ENCODE results near the gene ITGA11.

The ITGA11 gene

GRCh38 chr15:68271854-68272471, 160.0 kb downstream of the ITGA11 start:
- DNase-seq (ENCODE audit: low read depth in 2 of 2), result no peak

DNA sequence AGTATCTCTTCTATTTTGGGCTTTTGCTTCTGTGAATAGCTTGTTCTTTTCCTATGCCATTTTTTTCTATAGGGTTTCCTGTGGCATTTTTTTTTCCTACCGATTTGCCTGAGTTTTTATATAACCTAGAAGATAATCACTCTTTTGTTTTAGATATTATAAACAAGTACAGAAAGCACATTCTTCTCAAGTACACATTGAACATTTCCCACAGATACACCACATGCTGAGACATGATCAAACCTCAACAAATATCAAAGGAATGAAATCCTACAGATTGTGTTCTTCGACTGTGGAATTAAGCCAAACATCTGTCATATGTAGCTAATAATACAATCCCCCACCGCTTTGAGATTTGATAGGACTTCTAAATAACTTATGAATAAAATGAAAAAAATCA, 163.6 kb downstream of the ITGA11 start:
- no peak for DNase-seq (ENCODE audit: low read depth in 2 of 2)

DNA sequence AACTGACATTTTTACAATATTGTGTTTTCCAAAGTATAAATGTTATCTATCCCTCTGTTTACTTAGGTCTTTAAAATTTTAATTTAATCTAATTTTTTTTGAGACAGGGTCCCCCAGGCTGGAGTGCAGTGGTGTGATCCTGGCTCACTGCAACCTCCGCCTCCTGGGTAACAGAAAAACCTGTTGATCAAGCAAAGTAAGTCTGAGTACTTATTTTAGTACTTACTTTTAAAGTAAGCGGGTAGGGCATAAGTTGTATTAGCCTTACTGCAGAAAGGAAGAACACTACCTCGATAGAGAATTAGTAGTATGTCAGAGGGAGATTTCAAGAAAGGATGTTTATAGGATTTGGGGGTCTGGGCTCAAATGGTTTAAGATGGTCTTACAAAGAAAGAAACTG, 166.3 kb downstream of the ITGA11 start:
- no peak for DNase-seq (ENCODE audit: low read depth in 2 of 2)

DNA sequence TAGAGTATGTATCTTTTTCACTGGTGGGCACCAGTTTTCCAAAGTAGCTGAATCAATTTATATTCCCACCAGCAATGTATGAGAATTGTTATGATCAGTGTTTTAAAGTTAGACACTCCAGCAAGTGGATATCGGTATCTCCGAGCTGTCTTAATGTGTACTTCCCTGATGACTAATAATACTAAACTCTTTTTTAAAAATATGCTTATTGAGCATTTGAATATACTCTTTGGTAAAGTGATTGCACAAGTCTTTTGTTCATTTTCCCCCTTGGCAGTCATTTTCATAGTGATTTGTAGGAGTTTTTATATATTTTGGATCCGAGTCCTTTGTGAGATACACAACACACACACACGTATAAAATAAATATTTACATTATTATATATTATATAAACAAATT, 166.9 kb downstream of the ITGA11 start:
- DNase-seq (ENCODE audit: low read depth in 2 of 2), result no peak

GRCh38 chr15:68264282-68264681, 167.7 kb downstream of the ITGA11 start:
- DNase-seq (ENCODE audit: low read depth in 2 of 2), result no peak

DNA sequence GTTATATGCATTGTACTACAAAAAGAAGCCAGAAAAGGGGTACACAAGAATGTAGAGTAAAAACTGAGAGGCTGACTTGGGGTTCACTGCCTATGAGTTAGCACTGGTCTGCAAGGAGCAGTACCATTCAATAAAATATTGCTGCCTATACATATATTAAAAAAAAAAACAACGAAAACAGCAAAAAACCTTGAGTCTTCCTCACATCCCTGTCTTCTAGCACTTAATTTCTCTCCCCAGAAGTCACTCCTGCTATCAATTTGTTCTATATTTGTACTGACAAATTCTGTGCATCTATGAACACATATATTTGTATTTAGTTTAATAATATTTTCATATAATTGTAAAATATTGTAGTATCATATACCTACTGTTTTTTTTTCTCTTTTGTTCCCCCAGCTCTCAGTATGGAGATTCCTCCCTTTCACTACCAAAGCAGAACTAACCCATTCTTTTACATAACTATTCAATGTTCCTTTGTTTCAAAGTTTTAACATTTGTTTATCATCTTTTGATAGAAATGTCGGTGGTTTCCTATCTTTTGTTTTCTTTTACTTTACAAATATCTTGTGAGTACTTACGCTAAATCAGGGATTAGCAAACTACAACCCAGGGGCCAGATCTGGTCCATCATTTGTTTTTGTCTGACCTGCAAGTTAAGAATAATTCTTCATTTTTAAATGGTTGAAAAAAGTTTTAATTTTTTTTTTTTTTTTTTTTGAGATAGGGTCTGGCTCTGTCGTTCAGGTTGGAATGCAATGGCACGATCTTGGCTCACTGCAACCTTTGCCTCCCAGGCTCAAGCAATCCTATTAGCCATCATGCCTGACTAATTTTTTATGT, 169.2 kb downstream of the ITGA11 start:
- DNase-seq (ENCODE audit: low read depth in 2 of 2), result no peak

- no peak for DNase-seq (ENCODE audit: low read depth in 2 of 2)
Measured at GRCh38 chr15:68261980-68262379, 170.0 kb downstream of the ITGA11 start.

DNA sequence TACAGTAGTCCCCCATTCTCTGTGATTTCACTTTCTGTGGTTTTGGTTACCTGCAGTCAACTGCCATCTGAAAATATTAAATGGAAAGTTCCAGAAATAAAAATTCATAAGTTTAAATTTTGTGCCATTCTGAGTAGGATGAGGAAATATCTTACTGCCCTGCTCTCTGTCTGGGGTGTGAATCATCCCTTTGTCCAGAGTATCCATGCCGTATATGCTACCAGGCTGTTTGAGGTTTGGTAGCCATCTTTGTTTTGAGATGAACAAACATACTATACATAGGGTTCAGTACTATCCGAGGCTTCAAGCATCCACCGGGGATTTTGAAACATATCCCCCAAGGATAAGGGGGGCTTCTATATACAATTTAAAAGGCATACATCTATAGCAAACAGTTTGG, 170.7 kb downstream of the ITGA11 start:
- DNase-seq (ENCODE audit: low read depth in 2 of 2), result no peak

- DNase-seq (ENCODE audit: low read depth in 2 of 2), result no peak
Measured at GRCh38 chr15:68259883-68260282, 172.1 kb downstream of the ITGA11 start.

DNA sequence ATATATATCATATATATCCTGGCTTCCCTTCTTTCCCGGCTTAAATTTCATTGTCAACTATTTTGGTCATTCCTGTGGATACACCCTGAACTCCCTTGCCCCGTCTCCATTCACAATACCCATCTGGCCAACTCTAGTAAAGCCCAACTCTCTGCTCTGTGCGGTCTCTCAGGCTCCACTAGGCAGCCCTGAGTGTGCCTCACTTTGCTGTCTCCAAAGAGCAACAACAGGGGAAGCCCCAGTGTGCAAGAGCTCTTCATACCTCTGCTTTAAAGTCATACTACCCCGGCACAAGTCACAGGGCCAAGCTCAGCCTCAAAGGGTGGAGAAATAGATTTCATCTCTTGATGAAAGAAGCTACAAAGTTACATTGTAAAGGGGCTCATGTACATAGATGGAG, 173.3 kb downstream of the ITGA11 start:
- no peak for DNase-seq (ENCODE audit: low read depth in 2 of 2)

DNA sequence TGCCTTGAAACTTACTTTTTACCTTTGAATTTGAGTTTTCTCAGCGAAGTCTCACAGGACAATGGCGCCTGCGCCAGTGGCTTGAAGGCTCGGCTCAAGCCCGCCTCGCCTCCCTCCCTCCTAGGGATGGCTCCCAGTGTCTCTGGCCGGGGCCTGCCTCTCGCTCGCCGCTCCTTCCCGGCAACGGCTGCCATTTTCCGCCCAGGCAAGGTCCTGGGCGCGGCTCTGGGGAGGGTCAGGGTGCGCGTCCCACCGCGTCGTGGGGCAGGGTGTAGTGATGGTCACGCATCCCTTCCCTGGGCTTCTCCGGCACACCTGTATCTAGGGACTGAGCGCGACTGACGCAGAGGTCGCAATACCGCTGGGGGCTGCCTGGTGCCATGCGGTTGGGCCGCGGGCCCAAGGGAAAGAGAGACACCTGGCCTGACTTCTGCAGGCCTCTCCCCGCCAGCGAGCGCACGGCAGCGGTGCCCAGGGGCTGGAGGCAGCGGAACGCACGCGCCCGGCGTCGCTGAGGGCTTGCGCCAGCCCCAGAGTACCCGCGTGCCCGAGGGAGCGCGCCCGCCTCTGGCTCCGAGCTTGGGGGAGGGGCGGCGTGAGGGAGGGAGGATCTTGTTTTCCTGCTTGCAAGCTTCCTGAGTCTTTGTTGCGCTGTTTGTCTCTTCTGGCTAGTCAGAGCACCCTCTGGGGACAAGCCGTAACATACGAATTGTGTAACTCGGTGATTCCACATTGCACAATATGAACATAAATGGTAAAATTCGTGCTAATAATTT, 175.1 kb downstream of the ITGA11 start:
- peak in 1 of 2 donors; percentile 32 for DNase-seq (ENCODE audit: low read depth in 2 of 2)

DNA sequence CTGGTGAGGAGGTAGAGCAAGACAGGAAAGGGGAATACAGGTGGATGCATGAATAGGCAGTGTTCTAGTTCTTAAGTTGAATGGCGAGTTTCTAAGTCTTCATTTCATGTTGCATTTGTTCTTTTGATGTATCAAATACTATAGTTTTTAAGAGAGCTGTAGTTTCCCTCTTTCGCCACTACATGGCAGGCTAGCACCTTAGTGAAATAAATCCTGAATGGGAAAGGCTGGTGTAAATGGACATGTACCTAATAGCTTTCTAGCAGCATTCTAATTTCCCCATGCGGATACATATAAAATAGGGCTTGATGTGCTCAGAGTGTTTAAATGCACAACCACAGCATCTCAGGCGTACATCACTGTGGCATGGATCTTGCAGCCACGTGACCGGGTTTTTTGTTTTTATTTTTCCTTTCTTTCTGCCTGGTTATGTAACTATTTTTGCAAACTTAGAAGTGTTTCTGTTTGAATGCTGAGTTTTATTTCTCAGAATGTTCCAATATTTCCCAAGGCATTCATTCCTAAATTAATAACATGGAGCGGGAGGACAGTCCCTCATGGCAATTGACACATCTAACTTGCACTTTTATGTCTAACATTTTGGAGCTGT, 178.9 kb downstream of the ITGA11 start:
- no peak for DNase-seq (ENCODE audit: low read depth in 2 of 2)

GRCh38 chr15:68249058-68249713, 182.8 kb downstream of the ITGA11 start:
- no peak for DNase-seq (ENCODE audit: low read depth in 2 of 2)

All from activated CD8-positive, alpha-beta memory T cell treated with anti-CD3 and anti-CD28 coated beads for 4 hours (primary cell).